ENCODE data around the gene CCDC40. TPM values are rescaled to one million over a fixed set of nuclear protein-coding genes. Genes with fewer than 3 reads are reported as not detected.

CCDC40 gene
- total and polyA plus RNA-seq, 2 of the 13 experiments (the other 11 are each of a cell fraction or from before 2014, with no cell fraction given): 4.1 to 5.5 TPM

GRCh38 chr17:80034791-80035686 lies 1.4 kb upstream of the CCDC40 start (continued):
- no peak for TF ChIP-seq ZNF704 (CRISPR knock-in tag; IDR thresholded peaks at IDR 0.05; ENCODE audit: borderline replicate concordance)
- peak; percentile 65; the same call in 1 of the 2 replicates for TF ChIP-seq ZNF274 (CRISPR knock-in tag; IDR thresholded peaks at IDR 0.05)
- TF ChIP-seq SNAI1 (CRISPR knock-in tag; IDR thresholded peaks at IDR 0.05; ENCODE audit: borderline replicate concordance): no peak
- TF ChIP-seq ZBTB7B (CRISPR knock-in tag; IDR thresholded peaks at IDR 0.05): peak; percentile 72
- TF ChIP-seq ZNF562 (CRISPR knock-in tag; IDR thresholded peaks at IDR 0.05; ENCODE audit: borderline replicate concordance): no peak
- no peak for TF ChIP-seq ZBTB46 (CRISPR knock-in tag; IDR thresholded peaks at IDR 0.05; ENCODE audit: borderline replicate concordance)
- TF ChIP-seq HNRNPH1 (optimal IDR thresholded peaks at IDR 0.05; ENCODE audit: low read depth, low read length): no peak
- no peak for TF ChIP-seq FLYWCH1 (CRISPR knock-in tag; IDR thresholded peaks at IDR 0.05)
- TF ChIP-seq ZNF512 (CRISPR knock-in tag; IDR thresholded peaks at IDR 0.05): no peak
- TF ChIP-seq YEATS4 (CRISPR knock-in tag; IDR thresholded peaks at IDR 0.05; ENCODE audit: borderline replicate concordance): 0 out of 2 replicates have a peak, but pooled peaks have one; percentile 33
- no peak for TF ChIP-seq PAF1 (CRISPR knock-in tag; IDR thresholded peaks at IDR 0.05)
- no peak for TF ChIP-seq SAFB2 (CRISPR knock-in tag; IDR thresholded peaks at IDR 0.05; ENCODE audit: borderline replicate concordance, low read depth)
- no peak for TF ChIP-seq TIGD3 (CRISPR knock-in tag; IDR thresholded peaks at IDR 0.05; ENCODE audit: borderline replicate concordance)
- no peak for TF ChIP-seq KDM3A (CRISPR knock-in tag; IDR thresholded peaks at IDR 0.05; ENCODE audit: low read depth)
- no peak for TF ChIP-seq TP53 (CRISPR knock-in tag; conservative IDR thresholded peaks at IDR 0.05)
- no peak for TF ChIP-seq DMTF1 (CRISPR knock-in tag; IDR thresholded peaks at IDR 0.05)
- TF ChIP-seq RBAK (CRISPR knock-in tag; IDR thresholded peaks at IDR 0.05): no peak
- TF ChIP-seq IRF9 (CRISPR knock-in tag; IDR thresholded peaks at IDR 0.05; ENCODE audit: borderline replicate concordance): no peak
- no peak; the same call in 1 of the 2 replicates for TF ChIP-seq TGIF2 (CRISPR knock-in tag; IDR thresholded peaks at IDR 0.05)
